Brain pericyte (primary cell): ENCODE measurements around the gene APC2.

Source experiments
- DNase-seq: peaks from one replicate; pipeline ENCODE4 v3.0.0-alpha.2; 2012; ENCODE audit warnings: low read depth, low spot score

APC2 gene

GRCh38 chr19:1446713-1447481 lies 3.0 kb upstream of the APC2 start:
- no peak for DNase-seq

GRCh38 chr19:1447504-1447903 lies 2.4 kb upstream of the APC2 start:
- no peak for DNase-seq

- no peak for DNase-seq
Observed at GRCh38 chr19:1447944-1448343, 2.0 kb upstream of the APC2 start.

- no peak for DNase-seq
Observed at GRCh38 chr19:1450735-1451731, 1.1 kb downstream of the APC2 start.

- DNase-seq, result no peak
Observed at GRCh38 chr19:1451916-1452801, 2.2 kb downstream of the APC2 start.

- DNase-seq, result no peak
Observed at GRCh38 chr19:1452802-1453524, 3.0 kb downstream of the APC2 start.

- no peak for DNase-seq
Observed at GRCh38 chr19:1453525-1454364, 3.8 kb downstream of the APC2 start.

- DNase-seq, result no peak
Observed at GRCh38 chr19:1455002-1455335, 5.0 kb downstream of the APC2 start.

GRCh38 chr19:1455336-1456120 lies 5.6 kb downstream of the APC2 start:
- no peak for DNase-seq

- no peak for DNase-seq
Observed at GRCh38 chr19:1456121-1456900, 6.4 kb downstream of the APC2 start.

GRCh38 chr19:1457031-1457739 lies 7.3 kb downstream of the APC2 start:
- DNase-seq, result no peak

- no peak for DNase-seq
Observed at GRCh38 chr19:1457892-1458291, 8.0 kb downstream of the APC2 start.

- DNase-seq, result no peak
Observed at GRCh38 chr19:1459479-1459878, 9.6 kb downstream of the APC2 start.

- DNase-seq, result no peak
Observed at GRCh38 chr19:1460033-1460995, 10.4 kb downstream of the APC2 start.

GRCh38 chr19:1461862-1462261 lies 11.9 kb downstream of the APC2 start:
- no peak for DNase-seq

- DNase-seq, result no peak
Observed at GRCh38 chr19:1465191-1466016, 15.5 kb downstream of the APC2 start.
